Astrocyte of the spinal cord (primary cell): ENCODE data around the gene SMC1A.
"Not testable (repeated sequence)": the region's sequence is repeated elsewhere in the genome, so short reads cannot be mapped to it uniquely, and the experiment has no call there.

Experiments
- DNase-seq: peaks from one replicate; pipeline ENCODE4 v3.0.0; 2011; ENCODE audit warnings: low read depth, low spot score
- H3K4me3 ChIP-seq: 2 replicates; pipeline ENCODE4 v1.5.1; 2011; ENCODE audit warnings: low read depth, mild to moderate bottlenecking, low read length, moderate library complexity
- in situ Hi-C: cut with HindIII; loops from 2 replicates; pipeline ENCODE4 v1.10.0; 2017; ENCODE audit warnings: low sequenced_read_pairs
- TF ChIP-seq, protein P1 (sequence below): IDR thresholded peaks from 2 replicates; pipeline ENCODE4 v1.5.1; 2012; ENCODE audit warnings: low read depth, mild to moderate bottlenecking, low read length, inconsistent platforms

Gene SMC1A

DNA sequence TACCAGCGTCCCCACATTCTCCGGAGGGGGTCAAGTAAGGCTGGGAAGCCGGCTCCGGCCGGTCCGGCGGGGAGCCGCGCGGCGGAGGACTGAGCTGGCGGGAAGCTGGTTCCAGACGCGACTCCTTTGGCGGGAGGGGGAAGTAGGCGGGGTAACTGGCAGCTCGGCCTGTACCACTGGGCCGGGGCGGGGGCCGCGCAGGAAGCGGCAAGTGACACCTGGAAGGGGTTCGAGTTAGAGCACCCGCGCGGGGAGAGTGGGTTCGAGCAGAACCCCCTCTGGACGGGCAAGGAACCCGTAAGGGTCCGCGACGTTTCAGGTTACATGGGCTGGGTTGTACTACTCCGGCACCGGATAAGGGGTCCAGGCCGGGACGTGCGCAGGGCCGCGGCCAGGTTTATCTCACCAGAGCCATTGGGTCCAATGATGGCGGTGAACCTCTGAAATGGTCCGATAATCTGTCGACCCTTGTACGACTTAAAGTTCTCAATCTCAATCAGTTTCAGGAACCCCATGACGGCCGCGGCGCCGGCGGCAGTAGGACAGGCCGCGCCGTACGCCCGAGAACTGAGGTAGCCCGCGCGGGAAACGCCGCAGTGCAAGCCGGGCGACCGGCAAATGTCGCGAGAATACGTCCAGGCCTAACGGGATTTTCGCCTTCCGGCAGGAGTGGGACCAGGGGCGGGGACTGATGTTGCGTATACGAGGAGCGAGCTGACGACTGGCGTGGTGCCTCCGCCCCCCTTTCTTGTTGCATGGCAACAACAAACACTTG lies at the start of gene SMC1A:
Gene SMC1A (minus strand): TSS at position 569 of the 775 bp plus-strand sequence. CDS start 54 bp downstream, at position 515.
- TF ChIP-seq, protein P1, sequence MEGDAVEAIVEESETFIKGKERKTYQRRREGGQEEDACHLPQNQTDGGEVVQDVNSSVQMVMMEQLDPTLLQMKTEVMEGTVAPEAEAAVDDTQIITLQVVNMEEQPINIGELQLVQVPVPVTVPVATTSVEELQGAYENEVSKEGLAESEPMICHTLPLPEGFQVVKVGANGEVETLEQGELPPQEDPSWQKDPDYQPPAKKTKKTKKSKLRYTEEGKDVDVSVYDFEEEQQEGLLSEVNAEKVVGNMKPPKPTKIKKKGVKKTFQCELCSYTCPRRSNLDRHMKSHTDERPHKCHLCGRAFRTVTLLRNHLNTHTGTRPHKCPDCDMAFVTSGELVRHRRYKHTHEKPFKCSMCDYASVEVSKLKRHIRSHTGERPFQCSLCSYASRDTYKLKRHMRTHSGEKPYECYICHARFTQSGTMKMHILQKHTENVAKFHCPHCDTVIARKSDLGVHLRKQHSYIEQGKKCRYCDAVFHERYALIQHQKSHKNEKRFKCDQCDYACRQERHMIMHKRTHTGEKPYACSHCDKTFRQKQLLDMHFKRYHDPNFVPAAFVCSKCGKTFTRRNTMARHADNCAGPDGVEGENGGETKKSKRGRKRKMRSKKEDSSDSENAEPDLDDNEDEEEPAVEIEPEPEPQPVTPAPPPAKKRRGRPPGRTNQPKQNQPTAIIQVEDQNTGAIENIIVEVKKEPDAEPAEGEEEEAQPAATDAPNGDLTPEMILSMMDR: no peak
- peak; percentile 99 for DNase-seq
- H3K4me3 ChIP-seq: peak within 1 kb of the TSS; percentile 90
- in situ Hi-C loops: no loop called here

DNA sequence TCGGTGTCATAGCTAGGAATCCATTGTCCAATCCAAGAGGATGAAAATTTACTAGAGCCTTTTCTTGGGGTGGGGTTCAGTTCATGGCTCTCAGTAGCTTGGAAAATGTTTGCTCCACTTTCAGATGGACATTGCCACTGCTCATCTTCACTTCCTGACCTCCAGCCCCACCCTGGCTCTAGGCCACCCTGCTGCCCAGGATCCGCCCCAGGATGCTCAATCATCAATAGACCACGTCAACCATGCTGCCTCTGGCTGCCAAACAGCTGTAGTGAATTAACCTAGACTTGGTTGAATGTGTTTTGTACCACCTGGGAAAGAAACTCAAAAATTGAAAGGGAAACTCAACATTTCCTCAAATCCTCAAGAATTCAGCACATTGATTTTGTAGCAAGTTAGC lies 48.9 kb upstream of the SMC1A start:
- TF ChIP-seq, protein P1: no peak
- no peak for DNase-seq
- H3K4me3 ChIP-seq: no peak overlapping the region
- in situ Hi-C loops: no loop called here

DNA sequence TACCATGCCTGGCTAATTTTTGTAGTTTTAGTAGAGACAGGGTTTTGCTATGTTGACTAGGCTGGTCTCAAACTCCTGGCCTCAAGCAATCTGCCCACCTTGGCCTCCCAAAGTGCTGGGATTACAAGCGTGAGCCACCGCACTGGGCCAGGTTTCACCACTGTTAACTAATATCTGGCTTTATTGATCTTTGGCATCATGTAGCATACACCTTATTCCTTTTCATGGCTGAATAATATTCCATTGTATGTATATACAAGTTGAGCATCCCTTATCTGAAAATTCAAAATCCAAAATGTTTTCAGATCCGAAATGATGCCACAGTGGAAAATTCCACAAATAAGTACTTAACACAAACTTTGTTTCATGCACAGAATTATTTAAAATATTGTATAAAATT lies 46.2 kb upstream of the SMC1A start:
- in situ Hi-C loops, DNase-seq, H3K4me3 ChIP-seq: not testable (repeated sequence)

DNA sequence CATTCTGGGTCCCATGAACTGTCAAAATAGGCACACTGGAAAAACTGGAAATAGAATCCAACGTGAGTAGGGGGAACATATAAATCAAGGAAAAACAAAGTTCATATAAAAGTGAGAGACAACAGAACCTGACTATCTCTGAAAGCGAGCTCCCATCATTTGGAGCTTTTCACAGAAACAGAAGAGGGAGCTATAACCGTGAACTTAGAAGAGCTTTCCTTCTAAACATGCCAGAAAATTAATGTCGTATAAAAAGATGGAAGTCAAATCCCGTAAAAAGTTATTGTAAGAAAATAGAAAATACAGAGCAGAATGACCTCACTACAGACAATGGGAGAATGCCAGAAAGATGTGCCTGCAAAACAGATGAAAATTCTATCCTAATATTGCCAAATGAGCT lies 35.6 kb upstream of the SMC1A start:
- no peak overlapping the region for H3K4me3 ChIP-seq
- in situ Hi-C loops: no loop called here
- TF ChIP-seq, protein P1: no peak
- no peak for DNase-seq

DNA sequence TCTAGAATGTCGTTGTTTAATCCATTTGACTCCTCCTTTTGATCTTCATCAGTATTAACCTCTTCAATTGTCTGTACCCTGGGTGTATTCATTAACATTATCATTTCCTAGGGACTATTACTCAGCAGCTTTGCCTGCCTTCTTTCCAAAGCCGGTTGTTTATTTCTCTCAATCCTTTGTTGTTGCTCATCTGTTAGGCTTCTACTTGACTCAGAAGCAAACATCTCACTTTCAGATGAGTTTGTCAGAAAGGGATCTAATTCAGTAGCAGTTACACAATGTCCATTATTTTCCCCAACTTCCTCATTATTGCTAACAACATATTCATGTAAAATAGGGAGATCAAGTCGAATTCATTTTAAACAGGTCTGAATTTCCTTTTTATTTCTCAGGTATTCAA lies 33.8 kb upstream of the SMC1A start:
- TF ChIP-seq, protein P1: no peak
- H3K4me3 ChIP-seq: no peak overlapping the region
- no peak for DNase-seq
- in situ Hi-C loops: no loop called here

DNA sequence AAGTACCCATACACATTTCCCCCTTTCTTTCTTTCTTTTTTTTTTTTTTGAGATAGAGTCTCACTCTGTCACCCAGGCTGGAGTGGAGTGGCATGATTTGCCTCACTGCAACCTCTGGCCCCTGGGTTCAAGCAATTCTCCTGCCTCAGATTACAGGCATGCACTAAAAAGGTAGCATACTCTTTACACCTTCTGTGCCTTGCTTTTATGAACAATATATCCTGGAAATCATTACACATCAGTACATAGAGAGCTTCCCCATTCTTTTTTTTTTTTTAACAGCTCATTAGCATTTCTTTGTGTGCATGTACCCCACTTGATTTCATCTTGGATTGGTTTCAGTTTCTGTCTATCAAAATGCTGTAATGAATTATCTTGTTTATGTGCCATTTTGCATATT lies 30.4 kb upstream of the SMC1A start:
- no peak overlapping the region for H3K4me3 ChIP-seq

DNA sequence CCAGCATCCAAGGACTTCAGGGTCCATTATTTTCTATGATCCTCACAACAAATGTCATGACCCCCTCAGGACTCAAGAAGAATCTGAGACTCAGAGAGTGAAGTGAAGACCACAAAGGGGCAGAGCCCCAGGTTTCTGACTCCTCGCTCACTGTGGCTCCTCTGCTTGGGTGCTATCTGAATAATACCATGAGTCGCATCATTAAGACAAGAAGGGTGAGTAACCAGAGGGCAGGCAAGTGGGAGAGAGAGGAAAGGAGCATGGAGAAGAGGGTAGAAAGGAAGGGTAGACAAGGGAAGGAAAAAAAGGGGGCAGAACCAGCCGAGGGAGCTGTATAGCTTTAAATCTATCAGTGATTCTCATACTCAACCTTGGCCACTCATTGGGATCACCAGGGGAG lies 27.2 kb upstream of the SMC1A start:
- TF ChIP-seq, protein P1: no peak
- no peak overlapping the region for H3K4me3 ChIP-seq
- DNase-seq: no peak
- in situ Hi-C loops: no loop called here

More for the DNA sequence above, 30.4 kb upstream of the SMC1A start:
- TF ChIP-seq, protein P1: no peak
- no peak for DNase-seq
- in situ Hi-C loops: no loop called here
